ENCODE results near the gene IMMP2L. TPM values are rescaled to one million over a fixed set of nuclear protein-coding genes. Genes with fewer than 3 reads are reported as not detected.
A peak's percentile ranks its signal among the peaks of the same experiment; 100 is the strongest.

Gene IMMP2L
- polyA plus RNA-seq, 2 of the 4 experiments (the other 2 are of a cell fraction), result 16.1 to 23.8 TPM

GRCh38 chr7:111025006-111025405 is 537.3 kb downstream of the IMMP2L start:
- ATAC-seq, result no peak
- CTCF ChIA-PET, result interaction anchor here (0.6 to 1.0 kb wide), 2 partner anchors 19 to 41 kb away, joined by 3 to 4 read pairs; no protein-coding TSS in a partner anchor
- no peak for DNase-seq (ENCODE audit: low read depth in 1 of 2, low spot score in 1 of 2)
- TF ChIP-seq ATOH8 (CRISPR knock-in tag; IDR thresholded peaks at IDR 0.05; ENCODE audit: low read depth), result no peak
- no peak for TF ChIP-seq ESRRA (IDR thresholded peaks at IDR 0.05; ENCODE audit: borderline replicate concordance, low read length)
- TF ChIP-seq TP53 (CRISPR knock-in tag; IDR thresholded peaks at IDR 0.05), result no peak
- no peak for TF ChIP-seq ZNF302 (CRISPR knock-in tag; IDR thresholded peaks at IDR 0.05)
- TF ChIP-seq EHF (CRISPR knock-in tag; IDR thresholded peaks at IDR 0.05), result no peak
- TF ChIP-seq CHD2 (IDR thresholded peaks at IDR 0.05; ENCODE audit: low read length, partially characterized antibody), result no peak
- no peak for FAIRE-seq
- 83% methylated on average over 1 of the region's 1 CpG for WGBS (ENCODE audit: missing lambda C conversion rate)
- Histone ChIP-seq H3K4me2 (no peak overlapping the region), H3K27ac (no peak overlapping the region), H3K4me1 (peaks cover 9% of the 10 kb centered on the region; the same call in 1 of the 3 replicates), H3K4me3 (no peak overlapping the region), H3K9me3 (no peaks in the 10 kb centered on the region)
- POLR2A ChIA-PET, result no interaction called here

- Histone ChIP-seq H3K4me1 (peaks cover 6% of the 10 kb centered on the region; the same call in 2 of the 3 replicates), H3K9me3 (no peaks in the 10 kb centered on the region), H3K4me3 (no peak overlapping the region), H3K4me2 (no peak overlapping the region), H3K27ac (peak overlapping the region in 1 of 2 experiments; percentile 41; a peak in 2 of 6 replicates)
- ATAC-seq (no peak), FAIRE-seq (no peak), DNase-seq (ENCODE audit: low read depth in 1 of 2, low spot score in 1 of 2) (no peak)
- TF ChIP-seq TFCP2L1 (CRISPR knock-in tag; IDR thresholded peaks at IDR 0.05) (no peak), FOXS1 (CRISPR knock-in tag; IDR thresholded peaks at IDR 0.05) (no peak), RNF2 (IDR thresholded peaks at IDR 0.05; ENCODE audit: borderline replicate concordance, low read depth) (no peak), MAFK (IDR thresholded peaks at IDR 0.05; ENCODE audit: partially characterized antibody) (no peak), SREBF2 (IDR thresholded peaks at IDR 0.05) (no peak), USF2 (IDR thresholded peaks at IDR 0.05) (no peak), RFX5 (IDR thresholded peaks at IDR 0.05) (no peak), CEBPB (IDR thresholded peaks at IDR 0.05) (no peak), REST (IDR thresholded peaks at IDR 0.05) (no peak), RARB (CRISPR knock-in tag; IDR thresholded peaks at IDR 0.05) (no peak), ATOH8 (CRISPR knock-in tag; IDR thresholded peaks at IDR 0.05; ENCODE audit: low read depth) (no peak), CHD4 (IDR thresholded peaks at IDR 0.05; ENCODE audit: borderline replicate concordance) (no peak), RCOR1 (IDR thresholded peaks at IDR 0.05; ENCODE audit: low read depth, low read length) (no peak), MYC (IDR thresholded peaks at IDR 0.05; ENCODE audit: borderline replicate concordance, low read length) (no peak), EP300 (IDR thresholded peaks at IDR 0.05) (no peak), NFE2L2 (conservative IDR thresholded peaks at IDR 0.05; ENCODE audit: low read length) (no peak), KDM5A (IDR thresholded peaks at IDR 0.05) (no peak), NR3C1 (IDR thresholded peaks at IDR 0.05) (no peak)
- ChIA-PET CTCF (interaction anchor here (0.7 kb wide), 1 partner anchor 744 kb away, joined by 5 read pairs; no protein-coding TSS in a partner anchor), POLR2A (no interaction called here)
- WGBS (ENCODE audit: missing lambda C conversion rate), result 48% methylated on average over 3 of the region's 3 CpGs
Measured at GRCh38 chr7:111018960-111019736, 543.1 kb downstream of the IMMP2L start.

All from A549 (cell line).